AG09319 (cell line): ENCODE data around the gene ZNF611.

Experiments used
- DNase-seq: peaks from one replicate; pipeline ENCODE4 v3.0.0-alpha.2; 2010; ENCODE audit warnings: low read depth; ENCODE audit errors: extremely low read depth
- TF ChIP-seq, protein P1 (sequence below): IDR thresholded peaks from 2 replicates; pipeline ENCODE4 v1.5.1; 2011; ENCODE audit warnings: low read depth, mild to moderate bottlenecking, inconsistent platforms, low read length, moderate library complexity

ZNF611 gene

DNA sequence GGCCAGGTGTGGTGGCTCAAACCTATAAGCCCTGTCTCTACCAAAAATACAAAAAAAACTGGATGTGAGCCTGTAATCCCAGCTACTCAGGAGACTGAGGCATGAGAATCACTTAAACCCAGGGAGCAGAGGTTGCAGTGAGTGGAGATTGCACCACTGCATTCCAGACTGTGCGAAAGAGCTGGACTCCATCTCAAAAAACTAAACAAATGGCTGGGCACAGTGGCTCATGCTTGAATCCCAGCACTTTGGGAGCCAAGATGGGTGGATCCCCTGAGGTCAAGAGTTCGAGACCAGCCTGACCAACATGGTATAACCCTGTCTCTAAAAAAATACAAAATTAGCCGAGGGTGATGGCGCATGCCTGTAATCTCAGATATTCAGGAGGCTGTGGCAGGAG is 61.8 kb downstream of the ZNF611 start:
- TF ChIP-seq, protein P1, sequence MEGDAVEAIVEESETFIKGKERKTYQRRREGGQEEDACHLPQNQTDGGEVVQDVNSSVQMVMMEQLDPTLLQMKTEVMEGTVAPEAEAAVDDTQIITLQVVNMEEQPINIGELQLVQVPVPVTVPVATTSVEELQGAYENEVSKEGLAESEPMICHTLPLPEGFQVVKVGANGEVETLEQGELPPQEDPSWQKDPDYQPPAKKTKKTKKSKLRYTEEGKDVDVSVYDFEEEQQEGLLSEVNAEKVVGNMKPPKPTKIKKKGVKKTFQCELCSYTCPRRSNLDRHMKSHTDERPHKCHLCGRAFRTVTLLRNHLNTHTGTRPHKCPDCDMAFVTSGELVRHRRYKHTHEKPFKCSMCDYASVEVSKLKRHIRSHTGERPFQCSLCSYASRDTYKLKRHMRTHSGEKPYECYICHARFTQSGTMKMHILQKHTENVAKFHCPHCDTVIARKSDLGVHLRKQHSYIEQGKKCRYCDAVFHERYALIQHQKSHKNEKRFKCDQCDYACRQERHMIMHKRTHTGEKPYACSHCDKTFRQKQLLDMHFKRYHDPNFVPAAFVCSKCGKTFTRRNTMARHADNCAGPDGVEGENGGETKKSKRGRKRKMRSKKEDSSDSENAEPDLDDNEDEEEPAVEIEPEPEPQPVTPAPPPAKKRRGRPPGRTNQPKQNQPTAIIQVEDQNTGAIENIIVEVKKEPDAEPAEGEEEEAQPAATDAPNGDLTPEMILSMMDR = no peak
- DNase-seq = no peak

DNA sequence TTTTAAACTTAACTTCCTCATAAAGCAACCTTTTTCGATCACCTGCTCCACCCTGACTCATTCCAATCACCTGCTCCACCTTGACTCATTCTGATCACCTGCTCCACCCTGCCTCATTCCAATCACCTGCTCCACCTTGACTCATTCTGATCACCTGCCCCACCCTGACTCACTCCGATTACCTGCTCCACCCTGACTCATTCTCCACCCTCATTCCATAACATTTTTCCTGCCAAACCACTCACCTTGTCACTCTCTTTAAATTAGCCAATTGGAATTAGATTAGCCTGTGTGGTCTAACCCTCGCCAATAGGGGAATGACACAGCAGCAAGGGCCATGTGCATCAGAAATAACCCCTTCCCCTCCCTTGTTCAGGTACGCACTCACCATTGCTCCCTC is 64.8 kb downstream of the ZNF611 start:
- TF ChIP-seq, protein P1 = no peak
- DNase-seq = no peak

DNA sequence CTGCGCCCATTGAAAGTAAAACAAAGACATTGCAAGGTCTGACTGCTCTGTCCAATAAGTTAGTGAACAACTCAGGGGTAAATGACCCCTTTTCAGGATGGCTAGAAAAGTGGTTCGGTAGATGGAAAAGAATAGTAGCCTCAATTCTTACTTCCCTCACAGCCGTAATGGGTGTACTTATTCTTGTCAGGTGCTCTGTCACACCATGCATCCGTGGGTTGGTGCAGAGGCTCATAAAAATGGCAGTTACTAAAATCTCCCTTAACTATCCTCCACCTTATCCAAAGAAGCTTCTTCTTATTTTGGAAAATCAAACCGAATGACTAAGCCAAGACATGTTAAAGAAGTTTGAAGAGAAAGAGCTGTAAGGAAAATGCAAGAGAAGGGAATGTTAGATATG is 65.3 kb downstream of the ZNF611 start:
- TF ChIP-seq, protein P1 = no peak
- DNase-seq = no peak

DNA sequence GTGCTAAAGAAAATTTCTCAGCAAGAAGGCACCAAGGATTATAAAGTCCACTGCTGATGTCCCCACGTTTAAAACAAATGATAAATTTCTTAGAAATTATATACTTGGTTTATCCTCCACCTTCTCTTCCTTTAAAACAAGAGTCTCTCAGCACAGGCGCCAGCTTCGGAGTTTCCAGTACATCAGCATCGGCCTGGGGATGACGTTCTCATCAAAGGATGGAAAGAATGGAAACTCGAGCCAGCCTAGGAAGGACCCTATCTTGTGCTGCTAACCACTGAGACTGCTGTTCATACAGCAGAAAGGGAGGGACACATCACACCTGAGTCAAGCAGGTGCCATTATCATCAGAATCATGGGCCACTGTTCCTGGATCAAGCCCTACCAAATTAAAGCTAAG is 66.9 kb downstream of the ZNF611 start:
- DNase-seq = no peak
- TF ChIP-seq, protein P1 = no peak

DNA sequence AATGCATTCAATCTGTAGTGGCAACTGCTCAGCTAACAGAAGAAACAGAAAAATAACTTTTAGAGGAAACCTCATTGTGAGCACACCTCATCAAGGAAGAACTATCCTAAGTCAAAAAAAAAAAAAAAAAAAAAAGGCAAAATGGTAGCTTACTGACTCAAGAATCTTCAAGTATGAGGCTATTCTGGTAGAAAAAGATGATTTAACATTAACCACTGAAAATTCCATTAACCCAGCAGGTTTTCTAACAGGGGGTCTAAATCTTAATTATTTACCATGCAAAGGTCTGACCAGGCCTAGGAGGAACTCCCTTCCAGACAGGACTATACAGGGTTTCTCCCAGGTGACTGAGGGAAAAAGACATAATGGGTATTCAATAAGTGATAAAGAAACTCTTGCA is 68.3 kb downstream of the ZNF611 start:
- DNase-seq = no peak
- TF ChIP-seq, protein P1 = no peak

DNA sequence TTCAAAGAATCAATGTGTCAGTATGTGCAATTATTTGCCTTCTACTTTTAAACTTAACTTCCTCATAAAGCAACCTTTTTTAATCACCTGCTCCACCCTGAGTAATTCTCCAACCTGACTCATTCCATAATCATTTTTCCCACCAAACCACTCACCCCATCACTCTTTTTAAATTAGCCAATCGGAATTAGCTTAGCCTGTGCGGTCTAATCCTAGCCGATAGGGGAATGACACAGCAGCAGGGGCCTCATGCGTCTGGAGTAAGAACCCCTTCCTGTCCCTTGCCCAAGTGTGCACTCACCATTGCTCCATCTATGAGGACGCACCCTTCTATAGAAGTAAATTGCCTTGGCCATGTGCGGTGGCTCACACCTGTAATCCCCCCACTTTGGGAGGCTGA is 69.3 kb downstream of the ZNF611 start:
- TF ChIP-seq, protein P1 = no peak
- DNase-seq = no peak

DNA sequence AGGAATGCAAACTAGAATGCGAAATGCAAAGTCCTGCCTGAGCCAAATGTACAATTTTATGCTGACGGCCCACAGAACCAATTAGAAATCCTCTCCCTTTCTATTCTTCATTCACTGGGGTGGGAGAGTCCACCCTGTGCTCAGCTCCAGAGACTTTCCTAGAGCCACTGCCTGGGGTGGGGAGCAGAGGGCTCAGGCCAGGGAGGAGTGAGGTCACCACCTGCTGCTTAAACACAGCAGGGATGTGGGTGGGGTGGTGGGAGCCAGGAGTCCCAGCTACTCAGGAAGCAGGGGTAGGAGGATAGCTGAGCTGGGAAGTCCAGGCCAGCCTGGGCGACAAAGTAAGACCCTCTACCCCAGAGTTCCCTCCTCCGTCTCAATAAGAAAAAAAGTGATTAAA is 69.8 kb downstream of the ZNF611 start:
- DNase-seq = no peak
- TF ChIP-seq, protein P1 = no peak
